Forelimb muscle (tissue), 1 donor: ENCODE data around the gene PAM. TPM values are rescaled to one million over a fixed set of nuclear protein-coding genes. Genes with fewer than 3 reads are reported as not detected.
"Not testable (repeated sequence)": the region's sequence is repeated elsewhere in the genome, so short reads cannot be mapped to it uniquely, and the experiment has no call there.

Experiments used
- DNase-seq: peaks from one replicate; pipeline ENCODE4 v3.0.0-alpha.2; 2013; ENCODE audit warnings: low read depth
- polyA plus RNA-seq: library from polyadenylated mRNA; unstranded; fragments of 120-200 nt; gene quantifications from one replicate; pipeline ENCODE4 v1.2.1, GENCODE V29; 2013; ENCODE audit not compliant: insufficient read length

The PAM gene
- polyA plus RNA-seq, 1 donor: 90.5 TPM

GRCh38 chr5:102999621-103000020 is 244.5 kb downstream of the PAM start:
- not testable (repeated sequence) for DNase-seq

DNA sequence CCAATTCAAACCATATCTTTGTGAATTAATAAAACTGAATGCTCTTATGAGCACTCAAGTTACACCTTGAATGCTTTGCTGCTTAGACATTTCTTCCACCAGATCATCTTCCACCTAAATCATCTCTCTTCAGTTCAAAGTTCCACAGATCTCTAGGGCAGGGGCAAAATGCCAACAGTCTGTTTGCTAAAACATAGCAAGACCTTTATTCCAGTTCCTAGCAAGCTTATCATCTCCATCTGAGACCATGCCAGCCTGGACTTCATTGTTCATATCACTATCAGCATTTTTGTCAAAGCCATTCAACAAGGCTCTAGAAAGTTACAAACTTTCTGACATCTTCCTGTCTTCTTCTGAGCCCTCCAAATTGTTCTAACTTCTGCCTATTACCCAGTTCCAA is 245.0 kb downstream of the PAM start:
- no peak for DNase-seq

- DNase-seq: no peak
Observed at GRCh38 chr5:103003872-103004271, 248.8 kb downstream of the PAM start.

DNA sequence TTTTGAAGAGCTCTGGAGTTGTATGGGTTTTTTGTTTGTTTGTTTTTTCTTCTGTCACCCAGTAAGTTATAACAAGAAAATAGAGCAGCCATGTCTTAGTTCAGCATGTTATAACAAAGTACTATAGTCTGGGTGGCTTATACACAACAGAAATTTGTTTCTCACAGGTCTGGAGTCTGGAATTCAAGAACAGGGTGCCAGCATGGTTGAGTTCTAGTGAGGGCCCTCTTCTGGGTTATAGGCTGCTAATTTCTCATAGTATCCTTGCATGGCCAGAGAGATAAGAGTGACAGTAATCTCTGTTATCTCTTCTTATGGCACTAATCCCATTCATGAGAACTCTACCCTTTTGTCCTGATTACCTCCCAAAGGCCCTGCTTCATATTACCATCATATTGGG is 250.2 kb downstream of the PAM start:
- DNase-seq: no peak

DNA sequence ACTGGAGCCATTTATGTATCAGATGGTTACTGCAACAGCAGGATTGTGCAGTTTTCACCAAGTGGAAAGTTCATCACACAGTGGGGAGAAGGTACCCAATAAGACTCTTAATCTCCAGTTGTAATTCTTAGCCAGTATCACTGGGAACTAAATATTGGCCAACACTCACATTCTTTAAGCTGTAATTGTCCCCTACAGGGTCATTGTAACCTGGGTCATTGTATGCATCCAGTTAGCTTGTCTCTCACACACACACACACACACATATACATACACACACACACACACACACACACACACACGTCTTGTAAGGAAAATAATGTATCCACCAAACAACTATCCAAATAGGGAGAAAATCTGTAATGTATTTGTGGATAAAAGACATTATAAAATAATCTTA is 251.8 kb downstream of the PAM start:
- DNase-seq: no peak

DNA sequence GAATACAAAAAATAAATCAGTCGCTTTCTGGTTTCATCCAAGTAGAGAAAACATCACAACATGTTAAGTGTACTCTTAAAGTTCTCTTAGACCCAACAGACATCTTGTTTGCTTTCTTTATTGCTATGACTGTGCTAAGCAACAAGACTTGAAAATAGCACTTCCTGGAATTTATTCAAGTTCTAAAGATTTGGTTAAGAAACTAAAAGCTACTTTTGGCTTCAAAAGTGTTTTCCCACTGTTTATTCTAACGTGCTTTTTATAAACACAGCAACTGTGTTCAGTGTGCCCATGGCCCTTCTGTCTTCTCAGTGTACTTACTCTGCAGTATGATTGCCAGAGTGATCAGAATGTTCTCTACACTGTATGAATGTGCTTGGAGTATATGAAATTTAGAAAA is 255.1 kb downstream of the PAM start:
- DNase-seq: no peak

DNA sequence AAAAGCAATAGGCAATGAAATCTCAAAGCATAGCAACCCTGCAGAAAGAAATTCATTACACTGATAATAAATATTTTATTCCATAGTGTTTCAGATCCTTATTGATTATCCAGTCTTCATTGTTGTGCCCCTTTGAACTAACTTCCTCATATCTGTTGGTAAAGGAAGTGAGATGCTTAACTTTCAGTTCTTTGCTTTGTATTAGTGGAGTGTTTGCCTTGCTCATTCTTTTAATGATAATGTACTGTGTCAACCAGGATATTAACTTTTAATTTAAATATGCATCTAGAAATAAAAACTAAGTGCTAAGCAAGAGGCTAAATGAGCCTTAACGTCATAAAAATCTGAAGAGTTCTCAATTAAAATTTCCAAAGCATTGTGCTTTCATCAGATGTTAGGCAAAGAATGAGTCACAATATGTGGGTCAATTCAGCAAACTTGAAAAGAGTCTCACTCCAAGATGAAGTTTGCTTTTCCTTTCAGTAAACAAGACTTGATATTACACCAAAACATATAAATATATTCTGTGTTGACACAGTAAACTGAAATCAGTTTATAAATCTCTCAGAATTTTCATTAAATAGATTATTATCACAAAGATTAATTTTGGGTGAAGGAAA is 258.9 kb downstream of the PAM start:
- no peak for DNase-seq

DNA sequence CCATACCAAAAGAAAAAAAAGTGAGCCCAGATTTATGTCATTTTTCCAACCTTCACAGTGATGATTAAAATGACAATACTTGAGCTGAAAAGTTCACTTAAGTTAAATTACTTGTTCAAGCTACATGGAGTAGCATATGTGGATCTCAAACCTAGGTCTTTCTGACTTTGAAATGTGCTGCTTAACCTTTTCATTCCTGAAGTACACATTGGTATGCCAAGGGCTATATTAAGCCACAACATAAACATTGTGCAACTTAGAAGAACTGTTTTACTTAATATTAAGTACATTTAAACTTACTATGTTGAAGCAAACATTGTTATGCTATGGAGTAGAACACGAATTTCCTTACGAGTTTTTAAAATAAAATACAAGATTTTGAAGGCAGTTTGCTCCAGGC is 259.9 kb downstream of the PAM start:
- no peak for DNase-seq

DNA sequence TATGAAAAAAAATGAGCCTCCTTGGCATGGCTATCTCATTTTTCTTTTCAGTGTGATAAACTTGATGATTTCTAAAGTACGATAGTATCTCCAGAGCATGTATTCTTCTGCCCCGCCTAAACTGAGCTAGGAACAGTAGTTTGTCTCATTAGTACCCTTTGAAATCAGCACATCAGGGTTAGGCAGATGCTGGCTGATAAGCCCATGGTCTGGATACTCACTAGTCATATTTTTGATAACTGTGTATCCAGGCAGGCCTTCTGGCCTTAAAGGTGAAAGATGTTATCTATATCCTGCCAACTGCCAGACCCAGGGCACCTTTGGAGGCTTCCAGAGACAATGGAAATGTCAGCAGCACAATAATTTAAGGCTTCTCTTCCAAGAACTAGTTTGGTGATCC is 261.1 kb downstream of the PAM start:
- DNase-seq: no peak

GRCh38 chr5:103019804-103020203 is 264.7 kb downstream of the PAM start:
- DNase-seq: no peak

DNA sequence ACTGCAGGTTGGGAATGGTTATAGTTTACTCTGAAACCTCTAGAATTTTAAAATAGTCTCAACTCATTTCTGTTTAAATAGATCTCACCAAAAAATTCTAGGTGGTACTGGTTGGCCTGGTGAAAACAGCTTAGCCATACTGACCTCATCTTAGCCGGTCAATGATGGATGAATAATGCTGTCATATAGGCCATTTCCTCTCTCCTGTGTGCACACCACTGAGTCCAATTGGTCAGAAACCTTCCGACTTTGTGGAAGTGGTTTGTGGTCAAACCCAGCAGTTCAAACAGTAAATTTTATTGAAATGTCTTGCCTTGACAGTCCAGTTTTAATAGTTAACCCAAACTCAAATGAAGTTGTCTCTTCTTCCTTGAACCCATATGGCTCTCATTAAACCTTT is 266.2 kb downstream of the PAM start:
- DNase-seq: no peak

DNA sequence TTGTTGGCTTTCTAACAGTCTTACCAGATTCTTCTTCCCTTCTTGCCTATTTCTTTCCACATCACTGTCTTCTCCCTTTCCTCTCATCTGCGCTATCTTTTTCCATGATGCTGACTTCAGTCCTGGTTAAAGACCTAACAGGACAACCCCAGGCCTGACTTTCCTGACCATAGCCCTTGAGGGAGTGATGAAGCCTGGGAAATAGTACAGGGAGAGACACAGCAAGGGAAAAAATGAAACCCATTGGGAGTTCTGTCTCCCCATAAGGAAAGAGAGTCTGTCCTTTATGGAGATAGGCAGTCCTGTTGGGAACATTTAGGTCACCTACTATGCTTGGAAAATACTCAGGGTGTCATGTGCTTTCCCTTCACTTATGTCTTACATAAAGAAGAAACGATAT is 272.2 kb downstream of the PAM start:
- no peak for DNase-seq

DNA sequence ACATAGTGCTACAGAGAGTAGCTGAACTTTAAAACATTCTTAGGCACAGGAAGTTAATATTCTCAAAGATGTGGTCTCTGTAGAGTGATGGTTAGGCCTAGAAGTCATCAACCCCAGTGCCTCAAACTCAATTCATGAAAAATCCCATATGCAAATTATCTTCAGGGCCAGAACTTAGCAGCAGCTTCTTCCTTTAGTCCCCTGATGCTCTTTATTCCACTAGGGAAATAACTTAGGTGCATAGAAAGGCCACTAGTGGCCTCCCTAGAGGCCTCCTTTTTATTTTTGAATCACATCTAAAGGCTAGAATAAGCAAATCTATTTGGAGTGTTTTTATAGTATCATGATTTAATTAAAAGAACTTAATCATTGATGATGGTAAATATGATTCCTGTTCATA is 276.5 kb downstream of the PAM start:
- no peak for DNase-seq

DNA sequence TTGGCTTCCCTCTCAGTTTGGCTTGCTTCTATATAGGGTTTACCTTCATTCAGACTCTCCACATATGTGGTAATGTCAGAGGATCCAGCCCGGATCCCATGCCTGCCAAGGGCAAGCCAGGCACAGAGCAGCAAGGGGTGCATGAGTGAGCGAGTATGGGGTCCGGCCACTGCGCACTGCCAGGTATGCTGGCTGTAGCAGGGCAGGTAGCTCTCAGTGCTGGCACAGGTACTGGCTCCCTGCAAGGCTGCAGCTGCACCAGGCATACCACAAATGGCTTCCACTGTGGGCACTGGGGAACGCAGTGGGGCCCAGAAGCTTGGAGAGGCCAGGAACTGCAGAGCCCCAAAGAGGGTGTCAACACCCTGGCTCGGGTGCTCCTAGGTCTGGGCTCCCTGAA is 278.6 kb downstream of the PAM start:
- no peak for DNase-seq

- DNase-seq: no peak
Observed at GRCh38 chr5:103034662-103035392, 279.7 kb downstream of the PAM start.

- DNase-seq: no peak
Observed at GRCh38 chr5:103035701-103036100, 280.6 kb downstream of the PAM start.

DNA sequence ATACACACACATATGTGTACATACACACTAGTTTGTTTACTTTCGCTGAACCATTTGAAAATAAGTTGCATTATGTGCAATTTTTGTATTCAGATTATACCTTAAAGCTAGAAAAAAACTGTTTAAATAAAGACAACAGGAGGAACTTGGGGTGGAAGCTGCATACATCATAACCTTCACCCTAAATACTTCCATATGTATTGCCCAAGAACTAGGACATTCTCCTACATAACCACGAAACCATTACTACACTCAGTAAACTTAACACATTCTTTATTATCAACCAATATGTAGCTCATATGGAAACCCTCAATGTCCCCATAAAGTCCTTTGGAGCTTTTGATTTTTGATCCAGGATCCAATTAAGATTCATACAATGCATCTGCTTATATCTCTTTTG is 281.5 kb downstream of the PAM start:
- no peak for DNase-seq

- DNase-seq: no peak
Observed at GRCh38 chr5:103037673-103038455, 282.8 kb downstream of the PAM start.

- DNase-seq: peak; percentile 20
Observed at GRCh38 chr5:103041071-103041676, 286.1 kb downstream of the PAM start.

DNA sequence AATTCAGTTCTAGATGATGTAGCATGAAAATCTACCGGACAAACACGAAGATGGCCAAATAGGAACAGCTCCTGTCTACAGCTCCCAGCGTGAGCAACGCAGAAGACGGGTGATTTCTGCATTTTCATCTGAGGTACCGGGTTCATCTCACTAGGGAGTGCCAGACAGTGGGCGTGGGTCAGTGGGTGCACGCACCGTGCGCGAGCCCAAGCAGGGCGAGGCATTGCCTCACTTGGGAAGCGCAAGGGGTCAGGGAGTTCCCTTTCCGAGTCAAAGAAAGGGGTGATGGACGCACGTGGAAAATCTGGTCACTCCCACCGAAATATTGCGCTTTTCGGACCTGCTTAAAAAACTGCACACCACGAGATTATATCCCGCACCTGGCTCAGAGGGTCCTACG is 291.6 kb downstream of the PAM start:
- DNase-seq: not testable (repeated sequence)

- no peak for DNase-seq
Observed at GRCh38 chr5:103057208-103058130, 302.4 kb downstream of the PAM start.
